GM12873 (cell line): ENCODE data around the gene TMEM209.

ENCODE experiments used
- CTCF ChIP-seq: IDR thresholded peaks from 2 replicates; pipeline ENCODE4 v1.5.1; 2012; ENCODE audit warnings: low read depth, mild to moderate bottlenecking, moderate library complexity, low read length, control low read depth; ENCODE audit not compliant: insufficient read depth; ENCODE audit errors: missing control alignments

The TMEM209 gene

GRCh38 chr7:130127821-130128317, 77.3 kb downstream of the TMEM209 start:
- TF ChIP-seq CTCF, result no peak

- TF ChIP-seq CTCF, result no peak
Observed at GRCh38 chr7:130127404-130127803, 77.8 kb downstream of the TMEM209 start.

DNA sequence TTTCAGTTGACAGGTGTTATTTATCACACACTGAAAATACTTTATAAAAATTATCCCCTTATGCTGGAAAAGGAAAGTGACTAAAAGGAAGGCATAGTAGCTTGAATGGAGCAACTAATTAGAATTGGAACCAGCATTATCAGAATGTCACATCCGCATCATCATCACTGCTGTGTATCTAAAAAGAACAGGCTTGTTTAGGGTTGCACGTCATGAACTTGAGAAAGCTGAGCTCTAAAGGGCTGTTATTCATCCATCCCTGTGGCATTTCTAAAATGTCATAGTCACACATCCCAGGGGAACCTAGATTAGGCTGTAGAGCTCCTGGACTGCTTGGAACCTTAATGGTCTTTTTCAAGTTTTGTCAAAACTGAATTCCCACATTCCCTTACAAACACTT, 80.5 kb downstream of the TMEM209 start:
- no peak for TF ChIP-seq CTCF

DNA sequence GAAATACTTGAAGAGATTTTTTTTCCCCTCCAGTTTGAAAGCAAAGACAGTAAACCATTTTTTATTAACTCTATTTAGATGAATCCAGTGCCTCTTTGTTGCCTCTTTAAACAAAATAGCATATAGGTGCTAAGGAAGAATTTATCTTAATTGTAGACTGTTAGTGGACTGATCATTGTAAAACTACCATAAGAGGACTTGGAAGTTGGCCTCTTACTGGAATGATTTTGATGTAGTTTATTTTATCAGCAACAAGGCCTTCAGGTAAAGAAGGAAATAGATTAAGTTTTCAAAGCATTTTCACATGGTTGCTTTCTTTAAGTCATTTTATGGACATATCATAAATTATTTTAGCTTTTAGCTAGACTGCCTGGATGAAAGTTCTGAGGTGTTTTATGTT, 81.7 kb downstream of the TMEM209 start:
- TF ChIP-seq CTCF, result no peak

DNA sequence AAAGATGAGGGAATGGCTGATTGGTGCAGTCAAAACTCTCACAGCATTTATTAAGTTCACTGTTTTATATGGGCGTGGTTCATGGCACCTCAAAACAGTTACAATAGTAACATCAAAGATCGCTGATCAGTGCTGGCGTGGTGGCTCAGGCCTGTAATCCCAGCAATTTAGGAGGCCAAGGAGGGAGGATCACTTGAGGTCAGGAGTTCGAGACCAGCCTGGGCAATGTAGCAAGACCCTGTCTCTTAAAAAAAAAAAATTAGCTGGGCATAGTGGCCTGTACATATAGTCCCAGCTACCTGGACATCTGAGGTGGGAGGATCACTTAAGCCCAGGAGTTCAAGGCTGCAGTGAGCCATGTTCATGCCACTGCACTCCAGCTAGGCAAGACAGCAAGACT, 86.4 kb downstream of the TMEM209 start:
- no peak for TF ChIP-seq CTCF

DNA sequence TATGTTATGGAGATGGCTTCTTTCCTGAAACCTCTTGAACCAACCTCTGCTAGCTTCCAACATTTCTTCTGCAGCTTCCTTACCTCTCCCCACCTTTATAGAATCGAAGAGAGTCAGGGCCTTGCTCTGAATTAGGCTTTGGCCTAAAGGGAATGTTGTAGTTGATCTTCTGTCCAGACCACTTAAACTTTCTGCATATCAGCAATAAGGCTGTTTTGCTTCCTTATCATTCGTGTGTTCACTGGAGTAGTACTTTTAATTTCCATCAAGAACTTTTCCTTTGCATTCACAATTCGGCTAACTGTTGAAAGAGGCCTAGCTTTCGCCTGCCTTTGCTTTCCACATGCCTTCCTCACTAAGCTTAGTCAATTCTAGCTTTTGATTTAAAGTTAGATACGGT, 86.9 kb downstream of the TMEM209 start:
- no peak for TF ChIP-seq CTCF

GRCh38 chr7:130114776-130115175, 90.4 kb downstream of the TMEM209 start:
- TF ChIP-seq CTCF, result no peak
